Measurements from ENCODE around the gene SLC26A1.
"Not testable (repeated sequence)": the region's sequence is repeated elsewhere in the genome, so short reads cannot be mapped to it uniquely, and the experiment has no call there.

- TF ChIP-seq ZNF839 (CRISPR knock-in tag; IDR thresholded peaks at IDR 0.05; ENCODE audit: borderline replicate concordance); NFIC (IDR thresholded peaks at IDR 0.05; ENCODE audit: low read length); EZH2 (conservative IDR thresholded peaks at IDR 0.05; ENCODE audit: low read depth, low read length); CTCF (CRISPR knock-in tag; IDR thresholded peaks at IDR 0.05); SP1 (IDR thresholded peaks at IDR 0.05); SP1 (CRISPR knock-in tag; IDR thresholded peaks at IDR 0.05): not testable (repeated sequence)
Observed at GRCh38 chr4:976016-976415, 17.2 kb downstream of the SLC26A1 start.

Measured in HepG2 (cell line).